Measurements from ENCODE around the gene MKLN1. TPM values are rescaled to one million over a fixed set of nuclear protein-coding genes. Genes with fewer than 3 reads are reported as not detected.

Gene MKLN1
- total and polyA plus RNA-seq, 2 of the 13 experiments (the other 11 are each of a cell fraction or from before 2014, with no cell fraction given): 33.6 to 43.5 TPM

- peaks cover 48% of the 10 kb centered on the region for H4K20me1 ChIP-seq (ENCODE audit: insufficient read depth, low read length)
- FAIRE-seq (no peak), ATAC-seq (no peak), DNase-seq (ENCODE audit: low spot score) (no peak)
- TF ChIP-seq MLXIP (CRISPR knock-in tag; IDR thresholded peaks at IDR 0.05; ENCODE audit: borderline replicate concordance) (no peak), ZNF530 (CRISPR knock-in tag; IDR thresholded peaks at IDR 0.05; ENCODE audit: low read depth) (no peak), KAT7 (CRISPR knock-in tag; IDR thresholded peaks at IDR 0.05; ENCODE audit: borderline replicate concordance) (no peak), YEATS4 (CRISPR knock-in tag; IDR thresholded peaks at IDR 0.05; ENCODE audit: borderline replicate concordance) (no peak), JUNB (CRISPR knock-in tag; IDR thresholded peaks at IDR 0.05; ENCODE audit: borderline replicate concordance) (no peak), STAT5B (CRISPR knock-in tag; IDR thresholded peaks at IDR 0.05) (no peak), TIGD3 (CRISPR knock-in tag; IDR thresholded peaks at IDR 0.05; ENCODE audit: borderline replicate concordance) (no peak)
- peaks cover 0 to 3% of the 10 kb centered on the region in 2 experiments; a peak in 3 of 5 replicates for H3K36me3 ChIP-seq (replicated peaks in 1 of 2; ENCODE audit: control insufficient read depth in 1 of 2, insufficient read depth in 2 of 2, low read length in 2 of 2)
- 97% methylated on average over 11 of the region's 13 CpGs for WGBS (ENCODE audit: low lambda C conversion rate)
- in situ Hi-C loops (cut with HindIII; ENCODE audit: extremely low pct_ligation_motif_present, low pct_unique_long_range_greater_than_20kb) (no loop called here), intact Hi-C loops (cut with micrococcal nuclease; ENCODE audit: unreplicated experiment) (no loop called here)
- no peak overlapping the region for H3K4me2 ChIP-seq (ENCODE audit: low read depth, low read length)
- H3K27ac ChIP-seq (ENCODE audit: extremely low read length, insufficient read depth, low read length): no peak overlapping the region
- H3K4me3 ChIP-seq (replicated peaks in 1 of 3; ENCODE audit: insufficient read depth in 1 of 3, low read depth in 2 of 3, low read length in 3 of 3): no peak overlapping the region
- no TSS peak for BruUV-seq (replicated peaks)
- ChIA-PET POLR2A (no interaction called here), CTCF (ENCODE audit: low intra/inter-chr PET ratio, low total read pairs) (no interaction called here)
- peaks cover 100% of the 10 kb centered on the region for H3K79me2 ChIP-seq (ENCODE audit: insufficient read depth, low read length)
- H3K4me1 ChIP-seq (ENCODE audit: insufficient read depth, low read length): 0 out of 2 replicates have a peak, but pooled peaks cover 4% of the 10 kb centered on the region
- H3K27me3 ChIP-seq (ENCODE audit: control insufficient read depth in 1 of 2, insufficient read depth in 2 of 2, low read length in 2 of 2): no peaks in the 10 kb centered on the region
- H2AFZ ChIP-seq (ENCODE audit: low read length): no peak overlapping the region
- H3K9ac ChIP-seq (ENCODE audit: insufficient read depth, low read depth, low read length): no peak overlapping the region
- H3K9me3 ChIP-seq (ENCODE audit: low read length): no peaks in the 10 kb centered on the region
Observed at GRCh38 chr7:131355917-131356777, 28.5 kb downstream of the MKLN1 start.

Measured in HepG2 (cell line).